HuH-7 (cell line): ENCODE results near the gene SLC7A14.

Experiments
- DNase-seq: peaks from one replicate; pipeline ENCODE4 v3.0.0; 2011; ENCODE audit warnings: low spot score

SLC7A14 gene

DNA sequence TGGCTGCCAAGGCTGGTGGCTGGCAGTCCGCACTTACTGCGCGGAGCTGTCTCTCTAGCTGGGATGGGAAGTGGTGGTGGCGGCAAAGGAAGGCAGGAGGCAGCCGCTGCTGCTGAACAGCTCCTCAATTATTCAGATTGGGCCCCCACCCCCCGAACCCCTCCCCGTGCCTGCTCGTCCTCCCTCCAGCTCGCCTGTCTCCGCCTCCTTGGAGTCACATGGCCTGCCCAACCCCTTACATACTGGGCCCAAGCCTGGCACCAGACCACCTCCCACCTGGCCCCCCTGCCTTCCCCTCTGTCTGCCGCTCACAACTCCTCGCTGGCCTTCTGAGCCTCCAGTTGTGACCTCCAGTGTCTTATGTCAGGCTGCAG, at the start of gene SLC7A14:
Gene SLC7A14 (minus strand): TSS at position 139 of the 374 bp plus-strand sequence. CDS start 59,139 bp downstream, outside the sequence.
- no peak for DNase-seq

DNA sequence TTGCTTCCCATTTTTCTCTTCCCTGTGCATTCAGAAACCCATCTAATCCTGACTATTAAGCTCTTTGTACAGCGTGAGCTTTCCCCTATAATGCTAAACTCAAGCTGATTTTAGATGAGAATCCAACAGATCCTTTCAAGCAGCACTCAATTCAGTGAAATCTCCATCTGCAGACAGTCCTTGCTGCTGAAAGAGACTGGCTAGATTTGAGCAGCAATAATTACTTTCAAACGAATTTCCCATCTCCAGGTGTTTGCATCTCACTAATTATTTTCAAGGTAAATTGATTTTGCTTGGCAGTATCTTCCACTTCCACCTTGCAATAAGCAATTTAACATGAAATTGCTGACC, 49.5 kb upstream of the SLC7A14 start:
- DNase-seq, result no peak

DNA sequence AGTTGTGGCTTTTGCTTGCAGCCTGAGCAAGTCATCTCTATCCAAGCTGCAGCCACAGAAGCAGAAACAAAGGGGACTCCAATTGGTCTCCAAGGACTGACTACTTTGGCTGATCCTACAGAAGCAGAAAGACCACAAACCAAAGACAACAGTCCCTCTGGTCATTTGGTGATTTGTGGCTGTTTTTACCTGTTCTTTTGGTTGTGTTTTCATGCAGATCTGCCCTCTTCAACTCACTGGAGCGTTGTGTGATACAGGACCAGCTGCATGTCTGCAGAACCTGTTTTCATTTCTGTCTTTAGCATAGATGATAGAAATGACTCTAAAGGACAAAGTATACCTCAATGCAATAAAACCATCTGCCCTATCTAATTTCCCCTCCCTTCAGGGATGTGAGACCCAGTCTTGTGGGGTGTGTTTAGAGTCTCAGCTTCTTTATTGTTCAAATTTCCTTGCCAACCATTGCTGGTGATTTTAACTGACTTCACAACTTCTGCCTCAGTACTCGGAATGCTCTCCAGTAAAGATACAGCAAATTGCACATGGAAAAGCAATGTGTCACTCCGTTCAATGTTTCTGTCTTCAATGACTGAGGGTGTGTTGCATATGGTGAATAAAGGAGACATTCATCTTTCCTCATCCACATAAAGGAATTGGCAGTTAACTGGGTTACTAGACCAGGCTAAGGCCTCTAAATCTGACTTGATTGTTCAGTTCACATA, 48.9 kb upstream of the SLC7A14 start:
- DNase-seq, result no peak

DNA sequence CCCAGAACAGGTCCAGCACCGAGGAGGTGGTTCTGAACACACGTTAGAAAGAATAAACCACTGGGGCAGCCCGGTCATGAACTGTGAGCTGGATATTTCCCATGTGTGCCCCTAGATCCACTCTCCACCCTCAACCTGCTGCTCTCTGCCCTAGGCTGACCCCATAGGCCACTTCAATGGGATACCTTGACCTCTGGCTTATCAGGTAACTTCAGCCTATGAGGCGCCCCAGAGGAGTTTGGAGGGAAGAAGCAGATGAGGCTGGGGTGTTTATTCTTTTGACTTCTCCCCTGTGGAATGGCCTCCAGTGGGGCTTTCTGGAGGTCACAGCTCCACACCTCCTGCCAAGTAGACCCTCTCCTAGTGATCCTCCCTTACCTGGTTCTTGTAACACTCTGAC, 47.7 kb upstream of the SLC7A14 start:
- no peak for DNase-seq

DNA sequence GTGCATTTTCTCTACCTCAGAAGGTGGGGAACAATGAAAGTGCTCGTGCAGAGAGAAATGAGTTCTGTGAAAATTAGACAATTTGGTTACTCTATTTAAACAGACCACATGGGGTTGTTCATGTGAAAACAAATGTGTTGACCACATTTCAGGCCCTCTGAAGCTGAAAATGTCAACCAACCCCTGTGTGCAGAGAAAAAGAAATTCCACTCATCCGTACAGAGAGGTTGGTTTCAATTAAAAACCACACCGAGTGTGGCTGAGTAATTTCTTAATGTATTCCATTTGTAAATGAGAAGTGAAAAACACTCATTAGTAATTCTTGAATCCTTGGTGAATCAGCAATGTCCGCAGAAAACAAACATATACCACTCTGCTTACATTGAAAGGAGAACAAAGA, 46.9 kb upstream of the SLC7A14 start:
- no peak for DNase-seq

DNA sequence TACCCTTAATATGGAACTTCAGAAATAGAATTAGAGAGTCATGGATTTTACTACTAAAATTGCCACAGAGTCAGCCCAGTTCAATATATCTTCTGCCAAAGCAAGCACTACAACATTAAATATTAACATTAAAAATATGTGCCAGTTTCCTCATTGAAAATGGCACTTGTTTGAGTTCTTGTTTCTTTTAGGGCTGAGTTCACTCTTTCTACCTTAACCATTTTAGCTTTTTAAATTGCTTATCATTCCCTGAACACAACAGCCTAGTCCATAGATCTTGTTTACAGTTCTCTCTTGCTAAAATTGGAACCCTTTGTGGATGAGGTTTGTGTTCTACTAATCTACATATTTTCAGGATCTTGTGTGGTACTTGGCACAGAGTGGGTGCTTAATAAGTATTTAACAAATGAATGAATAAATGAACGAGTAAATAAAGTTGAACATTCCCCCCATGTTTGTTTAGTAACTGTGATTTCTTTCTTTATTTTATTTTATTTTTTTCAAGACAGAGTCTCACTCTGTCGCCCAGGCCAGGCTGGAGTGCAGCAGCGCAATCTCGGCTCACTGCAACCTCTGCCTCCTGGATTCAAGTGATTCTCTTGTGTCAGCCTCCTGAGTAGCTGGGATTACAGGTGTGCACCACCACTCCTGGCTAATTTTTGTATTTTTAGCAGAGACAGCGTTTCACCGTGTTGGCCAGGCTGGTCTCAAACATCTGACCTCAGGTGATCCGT, 46.0 kb upstream of the SLC7A14 start:
- no peak for DNase-seq

DNA sequence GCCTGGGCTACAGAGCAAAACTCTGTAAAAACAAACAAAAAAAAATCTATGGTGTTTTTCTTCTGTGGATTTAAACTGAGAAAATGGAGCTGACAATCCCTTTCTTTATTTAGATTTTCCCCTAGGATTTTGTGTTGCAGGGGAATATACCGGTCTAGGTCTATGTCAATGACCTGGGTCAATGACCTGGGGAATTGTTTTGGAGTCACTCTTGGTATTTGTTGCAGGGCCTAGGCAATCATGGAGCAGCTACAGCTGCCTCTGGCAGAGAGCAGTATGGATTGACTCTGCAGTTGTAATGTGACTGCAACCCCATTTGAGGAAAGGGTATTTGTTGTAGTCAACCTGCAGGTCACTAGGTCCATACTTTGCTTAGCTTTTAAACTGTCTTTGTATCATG, 37.6 kb upstream of the SLC7A14 start:
- peak; percentile 25 for DNase-seq

- no peak for DNase-seq
Measured at GRCh38 chr3:170622369-170623159, 36.7 kb upstream of the SLC7A14 start.

DNA sequence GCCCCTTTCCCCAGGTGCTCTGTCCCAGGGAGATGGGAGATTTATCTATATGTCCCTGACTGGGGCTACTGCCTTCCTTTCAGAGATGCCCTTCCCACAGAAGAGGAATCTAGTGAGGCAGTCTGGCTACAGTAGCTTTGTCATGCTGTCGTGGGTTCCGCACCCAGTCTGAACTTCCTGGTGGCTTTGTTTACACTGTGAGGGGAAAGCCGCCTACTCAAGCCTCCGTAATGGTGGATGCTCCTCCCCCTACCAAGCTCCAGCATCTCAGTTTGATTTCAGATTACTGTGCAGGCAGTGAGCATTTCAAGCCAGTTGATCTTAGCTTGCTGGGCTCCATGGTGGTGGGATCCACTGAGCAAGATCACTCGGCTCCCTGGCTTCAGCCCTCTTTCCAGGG, 35.4 kb upstream of the SLC7A14 start:
- no peak for DNase-seq

DNA sequence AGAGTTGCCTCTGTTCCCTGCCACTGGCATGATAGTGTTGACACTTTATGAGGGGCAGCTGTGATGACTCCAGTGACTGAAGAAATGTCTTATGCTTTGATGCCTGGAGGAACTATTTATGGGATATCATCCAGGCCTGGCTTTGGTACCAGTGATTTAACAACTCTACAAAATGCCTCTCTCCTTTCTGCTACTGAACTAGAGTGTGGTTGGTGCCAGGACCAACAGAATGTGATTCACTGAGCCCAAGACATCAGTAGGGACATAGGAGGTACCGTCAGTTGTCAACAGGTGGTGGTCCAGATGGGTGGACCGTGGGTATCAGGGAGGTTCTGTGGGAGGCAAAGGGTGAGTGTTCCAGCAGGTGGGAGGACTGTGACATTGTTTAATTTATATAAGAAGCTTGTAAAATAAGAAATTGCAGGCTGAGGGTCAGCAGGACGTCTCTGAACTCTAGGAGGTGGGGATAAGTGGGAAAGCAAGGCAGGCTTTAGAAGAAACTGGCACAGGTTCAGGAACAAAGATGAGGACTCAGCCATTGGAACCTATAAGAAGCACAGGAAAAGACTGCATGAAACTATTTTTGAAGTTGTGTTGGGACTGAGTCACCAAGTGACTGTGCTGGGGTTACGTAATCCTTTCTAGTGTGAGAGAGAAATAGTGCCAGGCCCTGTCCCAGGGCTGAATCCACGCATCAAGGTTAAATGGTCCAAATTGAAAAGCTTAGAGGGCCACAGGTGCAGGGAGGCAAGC, 28.5 kb upstream of the SLC7A14 start:
- DNase-seq, result peak; percentile 29

DNA sequence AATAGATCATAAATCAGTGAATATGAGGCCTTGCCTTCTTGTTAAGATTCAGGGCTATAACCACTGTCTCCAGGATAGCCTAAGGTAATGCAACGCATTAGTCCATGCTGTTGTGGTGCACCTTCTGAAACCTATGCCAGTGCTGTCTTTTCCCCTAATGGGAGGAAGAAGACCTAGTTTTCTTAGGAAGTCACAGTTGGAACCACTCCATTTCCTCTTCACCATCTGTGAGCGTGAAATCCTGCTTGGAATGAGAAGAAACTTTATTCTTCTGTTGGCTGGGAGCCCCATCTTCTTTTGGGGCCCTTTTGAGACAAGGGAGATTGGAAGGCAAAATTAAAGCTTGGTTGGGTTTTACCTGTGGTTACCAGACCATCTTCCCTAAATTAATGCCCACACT, 25.9 kb upstream of the SLC7A14 start:
- no peak for DNase-seq

- DNase-seq, result no peak
Measured at GRCh38 chr3:170610321-170610884, 24.5 kb upstream of the SLC7A14 start.

- no peak for DNase-seq
Measured at GRCh38 chr3:170608475-170608874, 22.6 kb upstream of the SLC7A14 start.

- DNase-seq, result no peak
Measured at GRCh38 chr3:170606675-170607074, 20.8 kb upstream of the SLC7A14 start.

DNA sequence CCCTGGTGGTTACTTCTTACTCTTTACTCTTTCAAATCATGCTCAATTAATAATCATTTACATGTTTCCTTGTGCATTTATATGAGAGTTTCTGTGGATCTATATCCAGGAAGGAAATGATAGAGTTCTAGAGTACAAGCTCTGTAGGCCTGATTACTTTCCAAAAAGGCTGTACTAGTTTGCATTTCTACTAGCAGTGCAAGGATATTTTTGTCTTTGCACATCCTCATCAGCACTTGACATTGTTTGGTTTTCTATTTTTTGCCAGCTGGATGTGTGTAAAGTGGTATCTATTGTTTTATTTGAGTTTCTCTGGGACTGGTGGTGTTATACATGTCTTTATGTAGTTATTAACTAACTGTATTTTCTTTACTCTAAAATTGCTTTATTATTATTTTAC, 19.6 kb upstream of the SLC7A14 start:
- DNase-seq, result no peak

GRCh38 chr3:170603770-170604510, 18.1 kb upstream of the SLC7A14 start:
- no peak for DNase-seq

- DNase-seq, result no peak
Measured at GRCh38 chr3:170602556-170602955, 16.7 kb upstream of the SLC7A14 start.

DNA sequence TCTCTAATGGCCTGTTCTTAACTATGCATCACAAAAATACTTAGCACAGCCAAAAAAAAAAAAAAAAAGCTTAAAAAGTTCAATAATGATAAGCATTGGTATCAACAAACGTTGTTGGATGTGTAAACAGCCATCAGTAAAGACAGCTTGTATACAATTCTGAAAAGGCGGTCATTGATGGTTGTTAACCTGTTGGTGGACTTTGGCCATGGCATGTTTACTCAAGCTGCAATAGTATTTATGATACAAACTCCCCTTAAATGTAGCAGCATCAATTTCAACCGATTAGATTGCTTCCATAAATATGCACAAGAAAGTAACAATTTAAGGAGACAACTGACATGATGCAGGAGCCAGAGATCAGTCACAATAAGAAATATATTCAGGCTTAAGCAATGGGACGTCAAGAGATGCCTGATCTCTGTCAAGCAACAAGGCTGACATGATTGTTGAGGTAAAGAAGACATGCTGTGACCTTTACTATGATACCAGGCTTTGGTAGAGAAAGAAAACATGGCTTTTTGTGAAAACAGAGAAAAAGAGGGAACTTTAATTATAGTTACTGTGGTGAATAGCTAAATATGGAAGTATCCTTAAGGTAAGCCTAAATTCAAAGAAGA, 14.2 kb upstream of the SLC7A14 start:
- DNase-seq, result peak; percentile 39

DNA sequence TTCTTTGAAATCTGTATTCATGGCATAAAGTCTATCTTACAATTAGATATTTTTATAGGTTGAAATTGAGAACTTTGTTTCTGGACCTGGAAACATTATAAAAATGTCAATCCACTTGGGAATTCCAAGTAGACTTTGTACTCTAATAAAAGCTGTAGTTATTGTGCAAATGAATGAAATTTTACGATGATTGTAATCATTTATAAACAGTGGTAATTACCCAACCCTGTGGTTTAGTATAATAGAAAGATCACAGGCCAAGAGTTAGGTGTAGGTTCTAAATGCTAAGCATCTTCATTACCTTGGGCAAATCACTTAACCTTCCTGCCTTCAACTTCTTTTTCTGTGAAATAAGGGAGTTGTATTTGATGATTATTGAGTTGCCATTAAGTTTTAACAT, 13.2 kb upstream of the SLC7A14 start:
- no peak for DNase-seq

- peak; percentile 36 for DNase-seq
Measured at GRCh38 chr3:170598091-170598502, 12.2 kb upstream of the SLC7A14 start.

DNA sequence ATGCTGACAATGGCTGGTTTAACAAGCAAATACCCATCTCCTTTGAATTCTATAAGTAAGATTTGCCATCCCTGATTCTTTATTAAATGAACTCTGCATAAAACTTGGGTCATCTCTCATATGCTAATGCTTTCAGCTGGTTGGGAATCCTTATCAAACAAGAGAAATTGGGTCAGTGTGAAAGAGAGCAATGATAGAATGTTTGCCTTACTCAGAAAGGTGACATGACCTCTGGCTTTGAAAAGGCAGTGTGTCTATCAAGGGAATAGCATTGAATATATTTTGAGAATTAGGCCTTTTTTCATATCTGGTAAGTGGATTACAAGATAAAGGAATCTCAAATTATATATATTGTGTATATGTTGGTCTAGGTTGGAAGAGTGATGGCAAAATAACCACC, 8.7 kb upstream of the SLC7A14 start:
- DNase-seq, result no peak
